HG02678 (cell line): ENCODE measurements around the gene ACOX3.

Experiments
- ATAC-seq: cut with Tn5 transposase; IDR thresholded peaks from one replicate; pipeline ENCODE4 v1.9.1; 2021; ENCODE audit warnings: mild to moderate bottlenecking, moderate library complexity; ENCODE audit not compliant: unreplicated experiment

Gene ACOX3

GRCh38 chr4:8377103-8378075, 63.1 kb downstream of the ACOX3 start:
- no peak for ATAC-seq

GRCh38 chr4:8376361-8377102, 64.0 kb downstream of the ACOX3 start:
- ATAC-seq, result no peak

- no peak for ATAC-seq
Observed at GRCh38 chr4:8374851-8375649, 65.5 kb downstream of the ACOX3 start.

- no peak for ATAC-seq
Observed at GRCh38 chr4:8373973-8374545, 66.5 kb downstream of the ACOX3 start.

GRCh38 chr4:8373270-8373972, 67.1 kb downstream of the ACOX3 start:
- no peak for ATAC-seq

- no peak for ATAC-seq
Observed at GRCh38 chr4:8372506-8372905, 68.0 kb downstream of the ACOX3 start.

GRCh38 chr4:8371596-8371995, 68.9 kb downstream of the ACOX3 start:
- ATAC-seq, result no peak

GRCh38 chr4:8370835-8371595, 69.5 kb downstream of the ACOX3 start:
- ATAC-seq, result no peak

- no peak for ATAC-seq
Observed at GRCh38 chr4:8370106-8370787, 70.3 kb downstream of the ACOX3 start.

GRCh38 chr4:8369426-8370105, 71.0 kb downstream of the ACOX3 start:
- no peak for ATAC-seq

GRCh38 chr4:8368998-8369397, 71.5 kb downstream of the ACOX3 start:
- ATAC-seq, result no peak

GRCh38 chr4:8368061-8368481, 72.5 kb downstream of the ACOX3 start:
- no peak for ATAC-seq

- no peak for ATAC-seq
Observed at GRCh38 chr4:8366601-8367000, 73.9 kb downstream of the ACOX3 start.

- ATAC-seq, result no peak
Observed at GRCh38 chr4:8365951-8366350, 74.6 kb downstream of the ACOX3 start.

- ATAC-seq, result no peak
Observed at GRCh38 chr4:8365353-8365752, 75.2 kb downstream of the ACOX3 start.

GRCh38 chr4:8364848-8365350, 75.6 kb downstream of the ACOX3 start:
- ATAC-seq, result no peak

- ATAC-seq, result no peak
Observed at GRCh38 chr4:8364141-8364540, 76.4 kb downstream of the ACOX3 start.

GRCh38 chr4:8362483-8362882, 78.0 kb downstream of the ACOX3 start:
- no peak for ATAC-seq
